Hepatocyte (in vitro differentiated cells): ENCODE data around the gene USP9Y.

Experiments
- EZH2 ChIP-seq: fragments of 200-600 bp; sonication (generic); IDR thresholded peaks from 2 replicates; pipeline ENCODE4 v1.6.1; 2016; ENCODE audit warnings: antibody characterized with exemption, mild to moderate bottlenecking, borderline replicate concordance
- EZH2phosphoT487 ChIP-seq: fragments of 200-600 bp; sonication (generic); IDR thresholded peaks from one replicate; pipeline ENCODE4 v1.6.1; 2018; ENCODE audit warnings: antibody characterized with exemption, mild to moderate bottlenecking, low read depth, moderate library complexity; ENCODE audit not compliant: unreplicated experiment, severe bottlenecking
- TF ChIP-seq, protein P1 (sequence below): fragments of 200-600 bp; sonication (generic); IDR thresholded peaks from 2 replicates; pipeline ENCODE4 v1.5.1; 2016; ENCODE audit warnings: antibody characterized with exemption, mild to moderate bottlenecking; ENCODE audit not compliant: poor library complexity

DNA sequence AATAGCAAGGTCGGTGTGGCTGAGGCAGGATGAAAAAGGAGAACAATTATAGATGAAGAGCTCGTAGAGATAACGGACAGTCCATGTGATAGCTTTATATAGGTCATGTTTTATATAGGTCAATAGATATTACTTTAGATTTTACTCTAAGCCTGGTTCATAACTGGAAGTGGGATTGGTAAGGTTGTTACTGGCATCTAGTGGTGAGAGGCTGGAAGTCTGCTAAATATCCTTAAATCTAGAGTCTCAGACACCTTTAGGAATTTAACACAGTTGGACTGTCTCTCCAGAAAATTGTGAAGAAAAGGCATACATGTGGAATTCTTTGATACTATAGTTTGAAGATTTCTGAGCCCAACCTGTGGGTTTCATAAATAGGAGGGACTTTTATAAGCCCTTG, 108.0 kb downstream of the USP9Y start:
- TF ChIP-seq, protein P1, sequence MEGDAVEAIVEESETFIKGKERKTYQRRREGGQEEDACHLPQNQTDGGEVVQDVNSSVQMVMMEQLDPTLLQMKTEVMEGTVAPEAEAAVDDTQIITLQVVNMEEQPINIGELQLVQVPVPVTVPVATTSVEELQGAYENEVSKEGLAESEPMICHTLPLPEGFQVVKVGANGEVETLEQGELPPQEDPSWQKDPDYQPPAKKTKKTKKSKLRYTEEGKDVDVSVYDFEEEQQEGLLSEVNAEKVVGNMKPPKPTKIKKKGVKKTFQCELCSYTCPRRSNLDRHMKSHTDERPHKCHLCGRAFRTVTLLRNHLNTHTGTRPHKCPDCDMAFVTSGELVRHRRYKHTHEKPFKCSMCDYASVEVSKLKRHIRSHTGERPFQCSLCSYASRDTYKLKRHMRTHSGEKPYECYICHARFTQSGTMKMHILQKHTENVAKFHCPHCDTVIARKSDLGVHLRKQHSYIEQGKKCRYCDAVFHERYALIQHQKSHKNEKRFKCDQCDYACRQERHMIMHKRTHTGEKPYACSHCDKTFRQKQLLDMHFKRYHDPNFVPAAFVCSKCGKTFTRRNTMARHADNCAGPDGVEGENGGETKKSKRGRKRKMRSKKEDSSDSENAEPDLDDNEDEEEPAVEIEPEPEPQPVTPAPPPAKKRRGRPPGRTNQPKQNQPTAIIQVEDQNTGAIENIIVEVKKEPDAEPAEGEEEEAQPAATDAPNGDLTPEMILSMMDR: no peak
- no peak for TF ChIP-seq EZH2
- no peak for TF ChIP-seq EZH2phosphoT487
